ENCODE measurements around the gene ZNF280C.

ZNF280C gene

DNA sequence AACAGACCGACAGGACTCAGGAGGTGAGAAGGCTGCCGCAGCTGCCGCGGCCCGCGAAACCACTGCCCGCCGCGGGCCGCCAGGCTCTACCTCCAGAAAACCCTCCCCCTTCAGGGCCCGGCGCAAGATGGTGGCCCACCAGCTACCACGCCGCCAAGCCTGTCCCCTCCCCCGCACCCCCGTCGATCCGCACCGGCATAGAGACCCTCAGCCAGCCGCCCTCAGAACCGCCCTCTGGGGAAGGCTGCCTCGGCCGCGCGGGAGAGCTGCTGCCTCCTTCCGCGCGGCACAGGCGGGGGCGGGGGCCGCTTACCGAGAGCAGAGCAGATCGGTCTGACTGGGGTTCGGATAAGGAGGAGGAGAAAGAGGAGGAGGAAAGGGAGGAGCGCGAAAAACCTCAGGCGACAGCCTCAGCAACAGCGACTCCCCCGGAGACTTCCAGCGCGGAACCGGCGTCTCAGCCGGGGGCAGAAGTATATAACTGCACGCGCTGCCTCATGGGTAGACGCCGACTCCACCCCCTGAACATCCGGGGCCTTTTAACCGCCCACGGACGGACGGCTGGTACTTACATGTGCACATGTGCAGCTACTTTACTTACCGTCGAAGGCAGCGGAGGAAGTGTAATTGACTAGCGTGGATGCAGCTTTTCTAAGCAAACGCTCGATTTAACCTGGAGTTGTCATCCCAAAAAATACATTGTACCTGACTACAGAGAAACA is at the start of gene ZNF280C:
Gene ZNF280C (minus strand): TSS at position 451 of the 722 bp plus-strand sequence. CDS start 8,450 bp downstream, outside the sequence.
- Histone ChIP-seq H4K20me1 (ENCODE audit: insufficient read depth, low read length) (no peaks in the 10 kb centered on the region), H2AFZ (ENCODE audit: low read depth, low read length) (peak within 1 kb of the TSS; percentile 78), H3K4me2 (ENCODE audit: insufficient read depth, low read length) (peak within 1 kb of the TSS; percentile 80), H3K9me3 (ENCODE audit: insufficient read depth, low read length, severe bottlenecking) (no peaks in the 10 kb centered on the region), H3K27ac (ENCODE audit: low read length) (peak within 1 kb of the TSS; percentile 89), H3K9ac (ENCODE audit: low read depth, low read length) (peak within 1 kb of the TSS; percentile 73), H3K4me1 (ENCODE audit: insufficient read depth, low read length) (peaks cover 32% of the 10 kb centered on the region), H3K27me3 (ENCODE audit: insufficient read depth, low read length, poor library complexity) (no peaks in the 10 kb centered on the region), H3K36me3 (ENCODE audit: insufficient read depth, low read length) (no peaks in the 10 kb centered on the region; the same call in 1 of the 2 replicates), H3K79me2 (ENCODE audit: insufficient read depth, low read length) (peaks cover 43% of the 10 kb centered on the region), H3K4me3 (ENCODE audit: low read depth in 1 of 2, low read length in 2 of 2) (peak within 1 kb of the TSS; percentile 68 to 69)
- TF ChIP-seq CTCF (IDR thresholded peaks at IDR 0.05; ENCODE audit: borderline replicate concordance, extremely low read depth, low read length, poor library complexity, severe bottlenecking) (peak; percentile 64), EZH2 (IDR thresholded peaks at IDR 0.05; ENCODE audit: borderline replicate concordance, low read depth, low read length, severe bottlenecking) (no peak)
- ATAC-seq (ENCODE audit: insufficient read depth, low read depth) (peak; percentile 91), DNase-seq (peak; percentile 94)

DNA sequence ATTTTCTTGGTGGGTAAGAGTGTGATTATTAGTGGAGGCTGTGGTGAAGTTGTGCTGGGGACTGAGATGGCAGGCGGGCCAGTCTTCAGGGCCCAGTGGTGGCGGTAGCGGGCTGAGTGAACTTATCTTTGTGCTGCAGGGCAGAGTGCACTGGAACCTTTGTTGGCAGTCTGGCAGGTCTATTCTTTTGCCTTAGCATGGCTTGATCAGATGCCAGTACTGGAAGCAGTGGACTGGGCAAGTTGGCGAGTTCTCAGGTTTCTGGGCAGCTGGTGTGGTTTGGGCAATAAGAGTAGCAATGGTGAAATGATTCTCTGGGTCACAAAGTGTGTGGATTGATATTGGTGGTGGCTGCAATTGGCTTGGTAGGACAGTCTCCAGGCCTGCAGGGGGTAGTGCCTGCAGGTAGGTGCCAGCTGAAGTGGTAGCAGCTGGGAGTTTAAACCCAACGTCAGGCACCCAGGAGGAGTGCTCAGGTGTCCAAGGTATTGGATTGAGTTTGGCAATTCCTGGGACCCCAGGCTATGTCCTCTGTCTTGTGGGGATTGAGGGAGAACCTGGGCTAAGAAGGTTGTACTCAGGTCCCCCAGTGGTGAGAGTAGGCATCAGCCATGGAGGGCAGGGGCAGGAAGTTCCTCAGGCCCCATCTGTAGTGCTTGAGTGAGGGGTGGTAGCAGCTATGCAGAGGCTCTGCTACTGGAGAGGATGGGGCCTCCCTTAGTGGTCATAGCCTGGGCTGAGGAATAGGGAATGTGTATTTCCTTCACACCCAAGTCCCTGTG is 36.1 kb upstream of the ZNF280C start:
- H3K9me3 ChIP-seq (ENCODE audit: insufficient read depth, low read length, severe bottlenecking): no peaks in the 10 kb centered on the region
- no peaks in the 10 kb centered on the region for H3K4me1 ChIP-seq (ENCODE audit: insufficient read depth, low read length)
- H3K9ac ChIP-seq (ENCODE audit: low read depth, low read length): no peak overlapping the region
- H3K27ac ChIP-seq (ENCODE audit: low read length): no peak overlapping the region
- ATAC-seq (ENCODE audit: insufficient read depth, low read depth): no peak
- no peak overlapping the region for H2AFZ ChIP-seq (ENCODE audit: low read depth, low read length)
- no peak overlapping the region for H3K4me2 ChIP-seq (ENCODE audit: insufficient read depth, low read length)
- H3K27me3 ChIP-seq (ENCODE audit: insufficient read depth, low read length, poor library complexity): no peaks in the 10 kb centered on the region
- no peaks in the 10 kb centered on the region for H3K79me2 ChIP-seq (ENCODE audit: insufficient read depth, low read length)
- H3K4me3 ChIP-seq (ENCODE audit: low read depth in 1 of 2, low read length in 2 of 2): no peak overlapping the region
- TF ChIP-seq EZH2 (IDR thresholded peaks at IDR 0.05; ENCODE audit: borderline replicate concordance, low read depth, low read length, severe bottlenecking) (no peak), CTCF (IDR thresholded peaks at IDR 0.05; ENCODE audit: borderline replicate concordance, extremely low read depth, low read length, poor library complexity, severe bottlenecking) (no peak)
- H4K20me1 ChIP-seq (ENCODE audit: insufficient read depth, low read length): no peaks in the 10 kb centered on the region
- H3K36me3 ChIP-seq (ENCODE audit: insufficient read depth, low read length): no peaks in the 10 kb centered on the region
- no peak for DNase-seq

DNA sequence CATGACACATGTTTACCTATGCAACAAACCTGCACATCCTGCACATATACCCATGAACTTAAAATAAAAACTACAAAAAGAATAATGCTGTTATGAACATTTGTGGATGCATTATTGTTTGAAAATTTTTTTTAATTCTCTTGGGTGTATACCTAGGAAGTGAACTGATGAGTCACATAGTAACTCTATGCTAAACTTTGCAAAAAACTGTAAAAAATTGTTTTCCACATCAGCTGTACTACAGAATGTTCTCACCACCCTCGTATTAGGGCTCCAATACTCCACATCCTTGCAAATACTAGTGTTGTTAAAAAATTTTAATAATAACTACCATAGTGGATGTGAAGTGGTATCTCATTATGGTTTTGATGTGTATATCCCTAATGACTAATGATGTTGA is 33.3 kb upstream of the ZNF280C start:
- H3K4me3 ChIP-seq (ENCODE audit: low read depth in 1 of 2, low read length in 2 of 2): no peak overlapping the region
- no peaks in the 10 kb centered on the region for H3K79me2 ChIP-seq (ENCODE audit: insufficient read depth, low read length)
- no peak for ATAC-seq (ENCODE audit: insufficient read depth, low read depth)

More for the DNA sequence above, 33.3 kb upstream of the ZNF280C start:
- Histone ChIP-seq H3K4me1 (ENCODE audit: insufficient read depth, low read length) (no peaks in the 10 kb centered on the region), H3K4me2 (ENCODE audit: insufficient read depth, low read length) (no peak overlapping the region), H3K9me3 (ENCODE audit: insufficient read depth, low read length, severe bottlenecking) (no peaks in the 10 kb centered on the region), H3K27ac (ENCODE audit: low read length) (no peak overlapping the region), H2AFZ (ENCODE audit: low read depth, low read length) (no peak overlapping the region), H3K36me3 (ENCODE audit: insufficient read depth, low read length) (no peaks in the 10 kb centered on the region), H3K9ac (ENCODE audit: low read depth, low read length) (no peak overlapping the region), H4K20me1 (ENCODE audit: insufficient read depth, low read length) (no peaks in the 10 kb centered on the region), H3K27me3 (ENCODE audit: insufficient read depth, low read length, poor library complexity) (no peaks in the 10 kb centered on the region)
- DNase-seq: no peak
- no peak for TF ChIP-seq CTCF (IDR thresholded peaks at IDR 0.05; ENCODE audit: borderline replicate concordance, extremely low read depth, low read length, poor library complexity, severe bottlenecking)
- no peak for TF ChIP-seq EZH2 (IDR thresholded peaks at IDR 0.05; ENCODE audit: borderline replicate concordance, low read depth, low read length, severe bottlenecking)
